Measurements from ENCODE around the gene GRIN1. TPM values are rescaled to one million over a fixed set of nuclear protein-coding genes. Genes with fewer than 3 reads are reported as not detected.

Gene GRIN1
- total RNA-seq, 1 donor from 2014 or later: 0.18 TPM

GRCh38 chr9:137095664-137096517, 43.1 kb upstream of the GRIN1 start:
- H3K4me1 Mint-ChIP-seq (ENCODE audit: low read depth, unreplicated experiment): no peaks in the 10 kb centered on the region
- no peak for DNase-seq (ENCODE audit: low read depth)

GRCh38 chr9:137096785-137097546, 42.0 kb upstream of the GRIN1 start:
- Mint-ChIP-seq H3K4me1 (ENCODE audit: low read depth, unreplicated experiment) (no peaks in the 10 kb centered on the region), H3K36me3 (ENCODE audit: low read depth, unreplicated experiment) (peaks cover 17% of the 10 kb centered on the region), H3K9me3 (ENCODE audit: unreplicated experiment) (no peaks in the 10 kb centered on the region), H3K27me3 (ENCODE audit: low read depth, unreplicated experiment) (no peaks in the 10 kb centered on the region), H3K27ac (ENCODE audit: unreplicated experiment) (no peak overlapping the region), H3K4me3 (ENCODE audit: unreplicated experiment) (no peak overlapping the region)
- no peak overlapping the region for H3K4me3 ChIP-seq (ENCODE audit: insufficient read depth, low read depth, low read length)
- H3K27ac ChIP-seq (ENCODE audit: low read depth, low read length): no peak overlapping the region
- H2AFZ ChIP-seq (ENCODE audit: low read depth, low read length): no peak overlapping the region
- no peaks in the 10 kb centered on the region for H3K4me1 ChIP-seq (ENCODE audit: insufficient read depth, low read length)
- H3K79me2 ChIP-seq (ENCODE audit: insufficient read depth, low read length): no peaks in the 10 kb centered on the region
- no peak overlapping the region for H3K4me2 ChIP-seq (ENCODE audit: low read length)
- no peak overlapping the region for H3K9ac ChIP-seq (ENCODE audit: low read length)
- H3K27me3 ChIP-seq (ENCODE audit: insufficient read depth, low read length): no peaks in the 10 kb centered on the region
- TF ChIP-seq EZH2 (IDR thresholded peaks at IDR 0.05; ENCODE audit: insufficient read depth, low read length) (no peak), CTCF (IDR thresholded peaks at IDR 0.05; ENCODE audit: insufficient read depth, low read depth, low read length) (no peak)
- peaks cover 4% of the 10 kb centered on the region for H3K9me3 ChIP-seq (ENCODE audit: insufficient read depth, low read depth, low read length)
- H3K36me3 ChIP-seq (ENCODE audit: insufficient read depth, low read length): peaks cover 20% of the 10 kb centered on the region
- DNase-seq (ENCODE audit: low read depth) (no peak), FAIRE-seq (no peak)
- peaks cover 6% of the 10 kb centered on the region for H4K20me1 ChIP-seq (ENCODE audit: insufficient read depth, low read length)

More at GRCh38 chr9:137095664-137096517, 43.1 kb upstream of the GRIN1 start:
- no peak overlapping the region for H3K9ac ChIP-seq (ENCODE audit: low read length)
- H4K20me1 ChIP-seq (ENCODE audit: insufficient read depth, low read length): peaks cover 10% of the 10 kb centered on the region
- H3K27ac Mint-ChIP-seq (ENCODE audit: unreplicated experiment): no peak overlapping the region
- H3K79me2 ChIP-seq (ENCODE audit: insufficient read depth, low read length): no peaks in the 10 kb centered on the region
- TF ChIP-seq EZH2 (IDR thresholded peaks at IDR 0.05; ENCODE audit: insufficient read depth, low read length): no peak
- TF ChIP-seq CTCF (IDR thresholded peaks at IDR 0.05; ENCODE audit: insufficient read depth, low read depth, low read length): no peak
- no peak overlapping the region for H3K4me2 ChIP-seq (ENCODE audit: low read length)
- no peaks in the 10 kb centered on the region for H3K9me3 ChIP-seq (ENCODE audit: insufficient read depth, low read depth, low read length)
- no peak overlapping the region for H3K27ac ChIP-seq (ENCODE audit: low read depth, low read length)
- no peak for FAIRE-seq
- H3K4me3 ChIP-seq (ENCODE audit: insufficient read depth, low read depth, low read length): no peak overlapping the region
- H2AFZ ChIP-seq (ENCODE audit: low read depth, low read length): no peak overlapping the region
- no peaks in the 10 kb centered on the region for H3K27me3 Mint-ChIP-seq (ENCODE audit: low read depth, unreplicated experiment)
- H3K36me3 ChIP-seq (ENCODE audit: insufficient read depth, low read length): peaks cover 10% of the 10 kb centered on the region
- no peaks in the 10 kb centered on the region for H3K4me1 ChIP-seq (ENCODE audit: insufficient read depth, low read length)
- H3K36me3 Mint-ChIP-seq (ENCODE audit: low read depth, unreplicated experiment): peaks cover 18% of the 10 kb centered on the region
- no peaks in the 10 kb centered on the region for H3K9me3 Mint-ChIP-seq (ENCODE audit: unreplicated experiment)
- H3K27me3 ChIP-seq (ENCODE audit: insufficient read depth, low read length): no peaks in the 10 kb centered on the region
- H3K4me3 Mint-ChIP-seq (ENCODE audit: unreplicated experiment): no peak overlapping the region

Data from astrocyte (in vitro differentiated cells and primary cell).